GM19035 (cell line): ENCODE data around the gene EFCAB8.

Source experiments
- ATAC-seq: cut with Tn5 transposase; IDR thresholded peaks from one replicate; pipeline ENCODE4 v1.9.1; 2021; ENCODE audit not compliant: unreplicated experiment

The EFCAB8 gene

DNA sequence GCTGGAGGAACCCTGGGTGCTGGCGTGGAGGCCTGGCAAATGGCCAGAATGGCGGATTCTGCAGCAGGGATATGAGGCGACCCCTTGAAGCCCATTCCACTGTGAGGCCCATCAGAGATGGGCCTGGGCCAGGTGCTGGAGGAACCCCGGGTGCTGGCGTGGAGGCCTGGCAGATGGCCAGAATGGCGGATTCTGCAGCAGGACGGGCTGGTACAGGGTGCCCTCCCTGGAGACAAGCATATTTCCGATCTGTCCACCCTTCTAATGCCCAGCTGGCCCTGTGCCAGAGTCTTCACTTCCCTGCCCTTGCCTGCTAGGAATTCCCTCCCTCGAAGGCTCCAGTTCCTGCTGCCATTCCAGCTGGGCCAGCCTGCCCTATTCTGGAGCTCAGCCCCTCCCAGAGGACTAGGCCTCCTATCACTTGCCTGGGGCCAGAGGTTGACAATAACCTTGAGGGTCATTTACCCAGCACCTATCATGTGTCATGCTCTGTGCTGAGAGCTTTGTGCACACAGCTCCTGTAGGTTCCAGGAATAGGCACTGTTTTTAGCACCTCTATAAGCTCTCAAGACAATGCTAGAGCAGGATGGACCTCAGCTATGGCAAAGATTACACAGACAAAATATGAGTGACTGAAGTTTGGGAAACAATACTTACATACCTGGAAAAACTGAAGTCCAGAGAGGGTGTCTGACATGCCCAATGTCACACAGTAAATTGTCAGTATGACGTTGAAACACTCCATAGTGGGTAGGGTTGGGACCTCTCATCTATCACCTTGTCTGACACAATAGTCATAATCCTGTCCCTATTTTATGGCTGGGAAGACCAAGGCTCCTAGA lies 124.1 kb downstream of the EFCAB8 start:
- no peak for ATAC-seq

DNA sequence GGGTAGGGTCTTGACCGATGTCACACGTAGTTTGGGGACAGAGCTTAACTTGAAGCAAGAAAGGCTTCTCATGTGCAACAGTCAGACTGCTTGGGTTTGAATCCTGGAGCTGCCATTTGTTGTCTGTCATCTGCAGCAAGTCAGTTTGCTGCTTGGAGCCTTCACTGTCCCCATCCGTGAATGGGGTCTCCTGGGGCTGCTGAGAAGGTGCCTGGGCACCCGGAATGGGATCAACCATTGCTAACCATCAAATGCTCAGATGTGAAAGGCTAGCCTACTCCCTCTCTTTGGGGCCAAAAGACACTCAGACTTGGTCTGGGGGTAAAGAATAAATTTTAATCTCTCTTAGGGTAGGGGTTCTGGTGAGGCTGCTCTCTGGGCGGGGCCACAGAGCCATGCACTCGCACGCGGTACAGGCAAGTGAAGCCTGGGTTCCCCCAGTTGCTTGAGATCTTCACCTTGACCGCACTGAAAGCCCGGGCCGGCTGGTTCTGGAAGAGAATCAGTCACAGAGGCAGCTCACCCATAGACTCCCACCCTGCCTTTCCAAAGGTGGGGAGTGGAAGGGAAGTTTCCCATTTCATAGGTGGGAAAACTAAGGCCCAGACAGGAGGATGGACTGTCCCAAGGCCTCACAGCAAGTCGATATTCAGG lies 124.9 kb downstream of the EFCAB8 start:
- ATAC-seq, result no peak

DNA sequence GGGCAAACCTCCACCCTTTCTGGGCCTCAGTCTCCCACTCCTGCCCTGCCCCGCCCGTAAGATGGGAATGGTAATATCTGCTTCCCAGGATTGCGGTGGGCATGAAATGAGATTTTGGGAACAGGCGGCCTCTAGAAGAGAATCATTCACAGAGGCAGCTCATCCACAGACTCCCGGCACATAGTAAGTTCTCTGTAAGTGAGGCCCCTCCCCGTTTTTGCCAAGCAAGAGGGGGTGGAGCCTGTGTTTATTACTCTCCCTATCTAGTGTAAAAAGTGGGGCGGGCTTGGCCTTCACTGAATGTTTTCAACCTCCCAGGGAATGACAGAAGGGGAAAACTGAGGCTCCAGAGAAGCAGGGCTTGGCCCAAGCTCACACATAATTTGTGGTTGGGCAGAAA lies 125.5 kb downstream of the EFCAB8 start:
- no peak for ATAC-seq

DNA sequence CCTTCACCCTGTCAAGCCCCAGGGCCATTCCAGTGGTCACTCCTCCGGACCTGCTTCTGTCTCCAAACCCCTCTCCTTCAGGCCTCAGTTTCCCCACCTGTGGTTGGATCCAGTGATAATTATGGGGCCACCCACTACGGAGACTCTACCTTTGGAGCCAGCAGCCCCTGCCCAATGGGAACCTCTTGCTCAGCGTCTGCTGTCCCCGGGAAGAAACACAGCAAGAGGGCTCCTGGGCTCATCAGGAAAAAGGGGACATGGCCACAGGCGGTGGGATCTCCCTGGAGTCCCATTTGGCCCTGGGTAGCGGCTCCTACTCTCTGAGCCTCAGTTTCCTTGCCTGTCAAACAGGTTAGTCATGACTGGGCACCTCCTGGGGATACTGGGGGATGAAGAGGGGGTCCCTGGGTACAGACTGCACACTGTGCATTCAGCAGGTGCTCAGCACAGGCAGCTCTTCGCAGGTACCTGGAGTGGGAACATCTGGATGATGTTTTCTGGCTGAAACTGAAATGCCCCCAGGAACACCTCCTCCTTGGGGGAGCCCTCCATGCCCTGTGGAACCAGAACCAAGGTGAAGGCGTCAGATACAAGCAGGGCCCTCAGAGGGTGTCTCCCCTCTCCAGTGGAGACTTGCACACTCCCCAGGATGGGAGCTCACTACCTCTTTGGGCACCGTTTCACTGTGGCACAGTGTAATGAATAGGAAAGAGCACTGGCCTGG lies 126.1 kb downstream of the EFCAB8 start:
- ATAC-seq, result no peak

DNA sequence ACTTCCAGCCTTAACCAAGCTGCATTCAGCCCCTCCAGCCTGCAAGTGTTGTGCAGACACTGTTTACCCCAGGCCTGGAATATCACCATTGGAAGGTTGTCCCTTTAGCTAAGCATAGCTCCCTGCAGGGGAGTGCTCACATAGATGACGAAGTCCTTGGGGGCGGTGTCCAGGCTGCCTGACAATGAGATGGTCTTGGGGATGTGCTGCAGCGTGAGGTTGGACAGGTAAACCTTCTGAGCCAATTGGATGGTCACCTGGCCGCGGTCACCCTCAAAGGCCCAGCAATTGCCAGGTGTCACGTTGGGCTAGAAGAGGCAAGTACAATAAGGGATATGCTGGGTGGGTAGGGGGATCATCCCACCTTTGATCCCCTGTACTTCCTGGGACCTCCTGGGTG lies 126.9 kb downstream of the EFCAB8 start:
- no peak for ATAC-seq

- no peak for ATAC-seq
These were observed 127.7 kb downstream of the EFCAB8 start for GRCh38 chr20:32986331-32986966.

DNA sequence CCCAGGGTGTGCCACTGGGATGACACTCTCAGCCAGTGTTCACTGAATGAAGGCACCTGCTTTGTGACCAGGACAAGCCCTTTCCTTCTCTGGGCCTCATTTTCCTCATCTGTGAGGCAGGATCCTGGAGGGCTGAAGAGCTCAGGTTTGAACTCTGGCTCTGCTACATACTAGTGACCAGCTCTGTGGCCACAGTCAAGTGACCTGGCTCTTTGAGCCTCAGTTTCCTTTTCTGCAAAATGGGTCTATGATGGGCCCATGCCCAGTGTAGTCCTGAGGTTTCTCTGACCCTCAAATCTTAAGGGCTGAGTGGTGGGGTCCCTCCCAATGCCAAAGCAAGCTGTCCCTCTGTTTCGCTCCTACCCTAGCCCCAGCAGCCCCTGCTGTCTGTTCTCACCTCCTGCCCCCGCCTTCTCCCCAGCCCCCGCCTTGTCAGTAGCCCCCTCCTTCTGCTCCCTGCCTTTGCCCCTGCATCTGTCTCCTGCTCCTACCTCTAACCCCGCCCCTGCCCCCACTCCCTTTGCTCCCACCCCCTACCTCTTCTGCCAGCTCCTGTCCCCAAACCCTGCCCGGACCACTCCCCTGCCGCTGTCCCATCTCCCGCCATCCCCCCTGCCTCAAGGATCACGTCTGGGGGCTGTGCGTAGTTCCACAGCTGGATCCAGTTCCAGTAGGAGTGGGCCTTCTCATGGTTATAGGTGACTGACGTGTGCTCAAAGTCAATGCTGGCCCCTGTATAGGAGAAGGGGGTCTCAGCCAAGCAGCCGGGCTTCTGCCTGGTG lies 128.5 kb downstream of the EFCAB8 start:
- no peak for ATAC-seq

DNA sequence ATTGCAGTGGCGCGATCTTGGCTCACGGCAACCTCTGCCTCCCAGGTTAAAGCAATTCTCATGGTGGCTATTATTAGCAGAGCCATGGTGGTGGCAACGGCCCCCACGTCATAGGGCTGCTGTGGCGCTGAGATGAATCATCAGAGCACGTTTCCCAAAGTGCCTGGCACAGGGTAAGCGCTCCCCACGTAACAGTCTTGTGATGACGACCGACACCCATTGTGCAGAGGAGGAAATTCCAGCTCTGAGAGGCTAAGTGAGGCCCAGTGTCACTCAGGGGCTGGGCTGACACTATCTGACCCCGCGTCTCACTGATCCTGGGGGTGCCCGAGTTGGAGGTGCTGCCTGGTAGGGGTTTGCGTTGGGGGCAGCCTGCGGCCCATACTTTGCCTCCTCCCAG lies 129.3 kb downstream of the EFCAB8 start:
- no peak for ATAC-seq

- ATAC-seq, result no peak
These were observed 131.0 kb downstream of the EFCAB8 start for GRCh38 chr20:32989507-32990283.

GRCh38 chr20:32990426-32990825 lies 131.7 kb downstream of the EFCAB8 start:
- ATAC-seq, result no peak

GRCh38 chr20:32991383-32991782 lies 132.7 kb downstream of the EFCAB8 start:
- no peak for ATAC-seq

- ATAC-seq, result no peak
These were observed 133.3 kb downstream of the EFCAB8 start for GRCh38 chr20:32991792-32992641.

DNA sequence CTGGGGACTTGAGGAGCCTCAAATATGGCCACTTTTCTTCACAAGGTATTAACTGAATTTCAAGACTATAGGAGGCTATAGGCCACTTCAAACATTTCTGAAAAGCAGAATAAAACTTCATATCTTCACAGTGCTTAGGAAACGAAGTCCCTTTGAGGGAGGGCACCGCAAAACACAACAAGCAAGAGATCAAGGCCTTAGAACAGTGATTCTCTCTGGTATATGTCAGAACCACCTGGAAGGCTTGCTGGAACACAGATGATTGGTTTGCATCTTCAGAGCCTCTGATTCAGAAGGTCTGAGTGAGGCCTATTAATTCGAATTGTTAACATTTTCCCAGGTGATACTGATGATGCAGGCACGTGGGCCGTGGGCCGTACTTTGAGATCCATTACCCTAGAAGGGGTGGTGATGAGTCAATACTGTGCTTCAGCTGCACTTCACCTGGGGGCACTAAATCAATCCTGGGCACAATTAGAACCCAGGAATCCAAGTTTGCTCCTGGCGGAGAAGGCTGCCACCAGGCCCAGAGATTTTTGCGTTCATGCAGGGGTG lies 134.8 kb downstream of the EFCAB8 start:
- ATAC-seq, result no peak

- ATAC-seq, result no peak
These were observed 137.1 kb downstream of the EFCAB8 start for GRCh38 chr20:32995802-32996201.

DNA sequence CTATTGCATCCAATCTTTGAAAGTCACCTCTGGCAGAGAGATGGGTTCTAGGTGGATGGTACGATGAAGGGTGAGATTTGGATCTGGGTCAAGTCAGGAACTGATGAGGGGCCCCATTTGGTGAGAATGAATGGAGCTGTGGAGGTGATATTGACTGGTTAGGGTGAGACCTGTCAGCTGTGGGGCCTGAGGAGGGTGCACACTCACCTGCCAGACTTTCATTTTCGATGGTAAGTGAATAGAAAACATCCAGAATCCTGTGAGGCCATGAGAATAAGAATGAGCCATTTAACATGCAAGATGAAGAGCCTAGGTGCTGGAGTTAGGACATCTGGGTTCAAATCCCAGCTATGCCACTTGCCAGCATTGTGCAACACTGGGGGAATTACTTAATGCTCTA lies 138.7 kb downstream of the EFCAB8 start:
- ATAC-seq, result no peak

GRCh38 chr20:32999603-33000250 lies 141.0 kb downstream of the EFCAB8 start:
- ATAC-seq, result no peak

- ATAC-seq, result no peak
These were observed 142.2 kb downstream of the EFCAB8 start for GRCh38 chr20:33000802-33001466.
